Measurements from ENCODE around the gene CYTH3. TPM values are rescaled to one million over a fixed set of nuclear protein-coding genes. Genes with fewer than 3 reads are reported as not detected.
A peak's percentile ranks its signal among the peaks of the same experiment; 100 is the strongest.
"Not testable (repeated sequence)": the region's sequence is repeated elsewhere in the genome, so short reads cannot be mapped to it uniquely, and the experiment has no call there.

The CYTH3 gene
- total RNA-seq, 1 donor from 2014 or later = 29.8 TPM

DNA sequence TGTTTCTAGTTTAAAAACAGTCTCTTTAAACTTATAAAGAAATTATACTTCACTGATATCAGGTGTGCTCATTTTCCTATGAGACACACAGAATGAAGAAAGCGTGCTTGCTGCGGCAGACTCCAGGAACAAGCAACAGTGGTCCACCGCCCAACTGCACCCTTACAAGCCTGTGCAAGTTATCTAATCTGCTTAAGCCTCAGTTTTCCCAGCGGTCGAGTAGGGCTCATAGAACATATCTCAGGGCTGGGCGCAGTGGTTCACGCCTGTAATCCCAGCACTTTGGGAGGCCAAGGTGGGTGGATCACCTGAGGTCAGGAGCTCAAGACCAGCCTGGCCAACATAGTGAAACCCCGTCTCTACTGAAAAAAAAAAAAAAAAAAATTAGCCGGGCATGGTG lies 43.1 kb downstream of the CYTH3 start:
- not testable (repeated sequence) for DNase-seq (ENCODE audit: low spot score)

DNA sequence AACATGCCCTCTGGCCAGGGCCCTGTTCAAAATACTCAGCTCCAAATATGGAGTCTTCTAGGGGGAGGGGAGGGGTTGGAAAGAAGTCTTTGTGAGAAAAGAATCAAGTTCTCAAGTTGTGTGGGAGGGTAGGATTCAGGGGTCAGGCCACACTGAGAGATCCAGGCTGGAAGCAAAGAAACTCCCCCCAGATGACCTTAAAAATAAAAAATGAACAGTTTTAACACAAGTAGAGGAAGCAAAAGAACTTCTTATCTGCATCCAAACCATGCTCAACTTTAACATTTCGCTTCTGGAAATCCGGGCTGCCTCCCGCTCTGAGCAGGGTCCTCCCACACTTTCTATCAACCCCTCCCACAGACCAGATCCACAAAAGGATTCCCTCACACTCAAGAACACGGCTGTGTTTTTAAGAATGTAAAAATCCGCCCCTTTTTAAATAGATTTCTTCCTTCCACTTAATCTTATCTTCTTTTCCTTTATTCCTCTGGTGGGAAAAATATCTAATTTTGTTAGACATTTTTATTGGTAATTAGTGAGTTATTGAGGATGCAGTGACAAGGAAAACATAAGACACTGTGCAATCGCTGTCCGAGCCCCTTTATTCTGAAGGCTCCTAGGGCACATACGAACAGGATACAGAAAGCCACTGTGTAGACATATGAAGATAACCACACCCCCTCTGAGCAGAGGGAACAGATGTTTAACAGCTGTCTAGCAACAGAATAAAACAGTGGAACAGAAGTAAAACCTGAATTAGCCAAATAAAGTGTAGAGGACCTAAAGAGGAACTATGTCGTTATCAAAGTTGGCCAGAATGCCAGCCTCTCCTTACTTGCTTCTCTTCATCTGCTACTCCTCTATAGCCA lies 43.8 kb downstream of the CYTH3 start:
- DNase-seq (ENCODE audit: low spot score) = no peak

DNA sequence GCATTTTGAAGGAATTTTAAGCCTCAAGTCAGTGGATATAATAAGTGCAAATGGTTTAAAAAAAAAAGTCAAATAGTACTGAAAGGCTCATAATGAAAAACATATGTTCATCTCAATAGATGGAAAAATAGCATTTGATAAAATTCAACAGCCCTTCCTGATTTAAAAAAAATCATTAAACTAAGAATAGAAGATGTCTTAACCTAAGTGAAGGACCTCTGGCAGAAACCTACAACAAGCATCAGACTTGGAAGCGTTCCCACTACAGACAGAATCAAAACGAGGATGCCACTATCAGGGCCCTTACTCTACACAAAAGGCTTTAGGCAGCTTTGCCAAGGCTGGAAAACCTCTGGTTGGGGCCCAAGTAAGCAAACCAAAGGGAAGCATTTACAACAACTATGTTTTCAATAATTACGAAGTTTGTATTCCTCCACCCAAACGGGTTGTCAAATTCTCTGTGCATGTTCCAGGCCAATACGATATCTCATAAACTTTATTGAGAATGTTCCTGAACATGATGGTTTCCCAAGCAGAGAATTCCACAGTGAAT lies 45.1 kb downstream of the CYTH3 start:
- DNase-seq (ENCODE audit: low spot score) = no peak

DNA sequence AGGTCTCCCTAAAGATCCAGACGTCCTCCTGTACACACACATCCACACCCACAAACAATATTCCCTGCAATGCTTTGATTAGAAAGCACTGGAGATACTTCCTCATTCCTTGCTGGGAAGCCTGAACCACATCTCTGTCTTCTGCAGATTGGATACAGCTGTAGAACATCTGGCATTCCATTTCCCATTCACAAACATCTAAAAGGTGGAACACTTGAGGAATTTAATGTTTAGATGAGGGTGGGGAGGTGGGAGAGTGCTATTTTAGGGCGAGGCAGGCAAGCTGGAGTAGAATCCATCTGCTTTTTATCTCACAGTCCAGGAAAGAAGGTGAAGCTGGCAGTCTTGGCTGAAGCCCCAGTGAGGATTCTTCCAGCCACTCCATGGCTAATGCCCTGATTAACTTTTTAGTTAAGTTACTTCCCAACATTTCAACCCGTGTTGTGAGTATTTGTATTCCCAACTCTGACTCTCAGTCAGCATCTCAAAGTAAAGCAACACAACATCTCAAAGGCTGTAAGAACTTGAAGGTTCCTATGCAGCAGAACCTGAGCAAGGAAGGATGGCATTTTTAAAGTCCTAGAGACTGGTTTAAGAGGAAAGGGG lies 46.1 kb downstream of the CYTH3 start:
- DNase-seq (ENCODE audit: low spot score) = peak; percentile 20

DNA sequence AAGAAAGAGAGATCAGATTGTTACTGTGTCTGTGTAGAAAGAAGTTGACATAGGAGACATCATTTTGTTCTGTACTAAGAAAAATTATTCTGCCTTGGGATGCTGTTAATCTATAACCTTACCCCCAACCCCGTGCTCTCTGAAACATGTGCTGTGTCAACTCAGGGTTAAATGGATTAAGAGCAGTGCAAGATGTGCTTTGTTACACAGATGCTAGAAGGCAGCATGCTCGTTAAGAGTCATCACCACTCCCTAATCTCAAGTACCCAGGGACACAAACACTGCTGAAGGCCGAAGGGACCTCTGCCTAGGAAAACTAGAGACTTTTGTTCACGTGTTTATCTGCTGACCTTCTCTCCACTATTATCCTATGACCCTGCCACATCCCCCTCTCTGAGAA lies 49.0 kb downstream of the CYTH3 start:
- DNase-seq (ENCODE audit: low spot score) = not testable (repeated sequence)

DNA sequence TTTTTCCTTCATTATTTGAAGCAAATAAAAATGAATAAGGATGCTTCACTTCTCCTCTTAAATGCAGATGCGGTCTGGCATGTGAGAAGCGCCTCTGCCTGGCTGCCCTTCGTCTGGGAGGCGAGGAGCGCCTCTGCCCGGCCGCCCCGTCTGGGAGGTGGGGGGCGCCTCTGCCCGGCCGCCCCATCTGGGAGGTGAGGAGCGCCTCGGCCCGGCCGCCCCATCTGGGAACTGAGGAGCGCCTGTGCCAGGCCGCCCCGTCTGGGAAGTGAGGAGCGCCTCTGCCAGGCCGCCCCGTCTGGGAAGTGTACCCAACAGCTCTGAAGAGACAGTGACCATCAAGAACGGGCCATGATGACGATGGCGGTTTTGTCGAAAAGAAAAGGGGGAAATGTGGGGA lies 49.4 kb downstream of the CYTH3 start:
- not testable (repeated sequence) for DNase-seq (ENCODE audit: low spot score)

DNA sequence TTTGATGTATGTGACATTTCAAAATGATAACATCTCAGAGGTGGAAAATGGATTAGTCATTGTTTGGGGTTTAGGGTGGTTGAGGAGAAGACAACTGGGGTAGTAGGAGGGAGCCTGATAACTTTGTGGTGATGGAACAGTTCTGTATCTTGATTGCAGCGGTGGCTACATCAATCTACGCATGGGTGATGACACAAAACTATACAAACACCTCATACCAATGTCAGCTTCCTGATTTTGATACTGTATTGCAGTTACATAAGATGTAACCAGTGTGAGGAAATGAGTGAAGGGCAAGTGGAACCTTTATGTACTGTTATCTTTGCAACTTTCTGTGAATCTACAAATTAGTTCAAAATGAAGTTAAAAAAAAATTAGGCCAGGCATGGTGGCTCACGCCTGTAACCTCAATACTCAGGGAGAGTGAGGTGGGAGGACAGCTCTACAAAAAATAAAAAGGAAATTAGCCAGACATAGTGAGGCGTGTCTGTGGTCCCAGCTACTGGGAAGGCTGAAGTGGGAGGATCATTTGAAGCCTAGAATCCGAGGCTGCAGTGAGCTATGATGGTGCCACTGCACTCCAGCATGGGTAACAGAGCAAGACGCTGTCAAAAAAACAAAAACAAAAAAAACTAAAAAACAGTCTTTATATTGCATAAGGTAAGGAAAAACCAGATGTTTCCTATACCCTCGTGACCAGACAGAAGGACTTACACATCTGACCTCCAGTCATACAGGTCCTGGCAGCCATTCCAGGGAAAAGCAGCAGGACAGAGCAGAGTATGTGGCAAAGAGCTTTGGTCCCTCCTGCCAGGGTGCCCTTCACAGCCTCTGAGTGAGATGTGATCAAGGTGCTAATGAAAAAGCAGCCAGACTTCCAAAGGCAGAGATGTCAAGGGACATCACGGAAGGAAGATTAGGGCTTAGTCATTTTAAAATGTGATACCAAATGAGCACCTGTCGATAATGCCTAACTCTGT lies 50.8 kb downstream of the CYTH3 start:
- no peak for DNase-seq (ENCODE audit: low spot score)

DNA sequence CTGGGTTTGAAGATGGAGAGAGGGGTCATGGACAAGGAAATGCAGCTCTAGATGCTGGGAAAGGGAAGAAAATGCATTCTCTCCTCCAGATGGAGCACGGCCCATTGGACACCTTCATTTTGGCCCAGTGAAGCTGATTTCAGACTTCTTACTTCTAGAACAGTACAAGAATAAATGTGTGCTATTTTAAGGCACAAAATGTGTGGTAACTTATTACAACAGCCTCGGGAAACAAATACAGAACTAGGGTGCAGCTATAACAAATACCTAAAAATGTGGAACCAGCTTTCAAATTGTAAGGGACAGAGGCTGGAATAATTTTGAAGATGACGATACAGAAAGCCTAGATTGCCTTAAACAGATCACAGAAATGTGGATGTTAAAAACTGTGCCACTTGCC lies 54.1 kb downstream of the CYTH3 start:
- no peak for DNase-seq (ENCODE audit: low spot score)

DNA sequence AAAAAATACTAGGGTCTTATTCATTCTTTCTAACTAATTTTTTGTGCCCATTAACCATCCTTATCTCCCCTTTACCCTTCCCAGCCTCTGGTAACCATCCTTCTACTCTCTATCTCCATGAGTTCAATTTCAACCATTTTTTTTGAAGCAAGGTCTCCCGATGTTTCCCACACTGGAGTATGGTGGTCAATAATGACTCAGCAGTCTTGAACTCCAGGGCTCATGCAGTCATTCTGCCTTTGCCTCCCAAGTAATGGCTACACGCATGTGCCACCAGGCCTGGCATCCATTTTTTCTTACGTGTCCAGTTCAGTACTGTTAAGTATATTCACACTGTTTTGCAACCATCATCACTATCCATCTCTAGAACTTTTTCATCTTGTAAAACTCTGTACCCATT lies 60.4 kb downstream of the CYTH3 start:
- DNase-seq (ENCODE audit: low spot score) = no peak

DNA sequence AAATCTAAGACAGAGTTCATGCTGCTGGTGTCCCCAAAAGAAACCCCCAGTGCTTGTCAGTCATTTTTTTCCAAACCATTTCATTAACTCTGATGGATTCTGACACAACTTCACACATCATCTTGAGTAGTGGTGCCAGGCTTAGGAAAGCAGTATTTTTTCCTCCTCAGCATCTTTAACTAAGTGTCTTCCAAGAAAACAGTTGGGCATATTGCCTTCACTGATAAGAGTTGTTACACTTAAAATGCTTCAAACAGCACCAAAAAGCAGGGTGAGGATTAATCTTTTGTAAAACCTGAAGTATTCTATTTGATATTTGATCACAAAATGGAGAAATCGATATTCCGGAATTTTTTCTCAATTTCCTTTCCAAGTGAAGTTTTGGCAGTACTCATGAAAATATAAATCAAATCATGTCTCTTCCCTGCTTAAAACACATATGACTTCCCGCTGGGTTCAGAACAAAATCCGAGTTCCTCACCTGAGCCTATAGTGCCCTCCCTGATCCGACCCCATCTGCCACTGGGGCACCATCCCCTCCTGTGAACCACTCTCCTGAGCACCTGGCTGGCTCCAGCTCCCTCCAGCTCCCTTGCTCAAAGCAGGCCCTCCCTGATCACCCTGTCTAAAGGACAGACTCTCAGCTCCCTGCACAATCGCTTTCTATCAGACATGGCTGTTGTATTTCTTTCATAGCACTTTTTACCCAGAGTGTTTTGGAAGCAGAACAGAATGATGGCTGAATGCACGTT lies 61.6 kb downstream of the CYTH3 start:
- no peak for DNase-seq (ENCODE audit: low spot score)

DNA sequence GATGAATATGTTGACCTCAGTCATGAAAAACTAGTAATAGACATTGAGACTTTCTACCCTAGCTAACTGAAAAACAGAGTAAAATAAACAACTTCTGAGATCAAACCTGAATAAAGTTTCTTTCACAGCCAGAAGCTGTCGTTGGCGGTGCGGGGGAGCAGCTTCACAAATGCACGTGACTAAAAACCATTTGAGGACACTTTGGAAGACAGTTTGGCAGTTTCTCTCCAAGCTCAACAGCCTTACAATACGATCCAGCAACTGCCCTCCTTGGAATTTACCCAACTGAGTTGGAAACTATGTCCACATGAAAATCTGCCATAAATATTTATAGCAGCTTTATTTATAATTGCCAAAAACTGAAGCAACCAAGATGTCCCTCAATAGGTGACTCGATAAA lies 63.1 kb downstream of the CYTH3 start:
- DNase-seq (ENCODE audit: low spot score) = no peak

DNA sequence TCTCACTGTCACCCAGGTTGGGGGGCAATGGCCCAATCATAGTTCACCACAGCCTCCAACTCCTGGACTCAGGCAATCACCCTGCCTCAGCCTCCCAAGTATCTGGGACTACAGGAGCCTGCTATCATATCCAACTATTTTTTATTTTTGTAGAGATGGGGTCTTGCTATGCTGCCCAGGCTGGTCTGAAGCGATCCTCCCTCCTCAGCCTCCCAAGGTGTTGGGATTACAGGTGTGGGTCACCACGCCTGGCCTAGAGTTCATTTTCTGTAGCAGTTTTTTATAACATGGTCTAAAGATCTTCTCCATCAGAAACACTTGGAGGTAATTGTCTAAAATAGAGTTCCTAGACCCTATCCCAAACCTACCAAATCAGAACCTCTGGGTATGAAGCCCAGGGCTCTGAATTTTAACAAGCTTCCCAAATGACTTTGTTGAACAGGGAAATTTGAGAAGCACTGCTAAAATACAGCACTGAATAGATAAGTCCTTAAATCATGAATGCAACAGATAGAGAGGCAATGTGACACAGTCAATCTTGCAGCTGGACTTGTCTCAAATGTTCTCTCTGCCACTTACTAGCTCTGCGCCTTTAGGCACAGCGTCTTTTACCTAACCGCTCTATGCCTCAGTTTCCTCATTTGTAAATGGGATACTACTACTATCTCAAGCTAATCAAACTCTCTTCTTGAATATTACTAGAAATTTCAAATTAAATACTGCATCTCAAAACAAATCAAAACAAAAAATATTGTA lies 63.7 kb downstream of the CYTH3 start:
- DNase-seq (ENCODE audit: low spot score) = no peak

DNA sequence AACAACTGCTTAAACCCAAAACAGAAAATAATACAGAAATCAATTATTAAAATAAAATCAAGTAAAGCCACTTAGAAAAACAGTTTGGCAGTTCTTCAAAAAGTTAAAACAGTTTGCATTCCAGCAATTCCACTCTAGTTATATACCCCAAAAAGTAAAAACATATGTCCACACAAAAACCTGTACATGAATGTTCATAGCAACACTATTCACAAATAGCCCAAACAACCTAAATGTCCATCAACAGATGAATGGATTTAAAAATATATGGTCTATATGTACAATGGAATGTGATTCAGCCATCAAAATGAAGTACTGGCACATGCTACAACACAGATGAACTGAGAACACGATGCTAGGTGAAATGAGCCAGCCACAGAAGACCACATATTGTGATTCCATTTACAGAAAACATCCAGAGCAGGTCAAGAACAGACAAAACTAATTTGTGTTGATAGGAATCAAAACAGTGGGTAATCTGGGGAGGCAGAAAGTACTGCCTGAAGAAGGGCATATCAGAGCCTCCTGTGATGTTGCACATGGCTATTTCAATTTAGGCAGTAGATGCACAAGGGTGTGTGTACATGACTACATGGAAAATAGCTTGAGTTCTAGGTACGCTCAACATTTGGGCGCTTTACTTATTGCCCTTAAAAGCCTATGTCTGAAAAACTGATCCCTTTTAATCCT lies 66.3 kb downstream of the CYTH3 start:
- DNase-seq (ENCODE audit: low spot score) = no peak

DNA sequence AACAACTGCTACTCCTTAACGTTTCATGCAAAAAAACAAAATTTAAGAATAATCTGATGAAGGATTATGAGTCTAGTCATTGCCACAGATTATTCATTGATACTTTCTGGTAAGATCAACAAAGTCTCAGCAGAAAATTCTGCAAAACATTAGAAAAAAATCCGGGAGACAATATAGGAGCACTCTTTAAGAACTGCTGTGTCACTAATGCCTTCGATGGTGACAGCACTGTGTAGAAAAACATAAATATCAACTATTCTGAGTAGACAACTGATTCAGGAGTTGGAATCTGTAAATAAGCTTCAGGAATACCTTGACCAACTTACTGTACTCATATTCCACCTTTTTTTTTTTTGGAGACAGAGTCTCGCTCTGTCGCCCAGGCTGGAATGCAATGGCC lies 69.0 kb downstream of the CYTH3 start:
- no peak for DNase-seq (ENCODE audit: low spot score)

DNA sequence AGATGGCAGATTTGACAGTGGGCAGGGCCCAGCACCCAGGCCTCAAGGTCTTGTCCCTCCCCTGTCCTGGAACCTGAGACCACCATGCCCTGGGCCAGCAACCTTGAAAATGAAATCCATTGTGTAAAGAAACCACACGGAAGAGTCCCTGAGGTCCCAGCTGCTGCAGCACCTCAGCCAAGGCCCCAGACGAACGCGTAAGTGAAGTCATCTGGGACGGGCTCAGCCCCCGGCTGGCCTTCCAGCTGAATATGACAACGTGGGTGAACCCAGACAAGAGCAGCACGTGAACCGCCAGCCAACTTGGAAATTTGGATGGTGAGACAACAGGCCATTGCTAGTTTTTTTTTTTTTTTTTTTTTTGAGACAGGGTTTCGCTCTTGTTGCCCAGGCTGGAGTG lies 70.3 kb downstream of the CYTH3 start:
- DNase-seq (ENCODE audit: low spot score) = no peak

DNA sequence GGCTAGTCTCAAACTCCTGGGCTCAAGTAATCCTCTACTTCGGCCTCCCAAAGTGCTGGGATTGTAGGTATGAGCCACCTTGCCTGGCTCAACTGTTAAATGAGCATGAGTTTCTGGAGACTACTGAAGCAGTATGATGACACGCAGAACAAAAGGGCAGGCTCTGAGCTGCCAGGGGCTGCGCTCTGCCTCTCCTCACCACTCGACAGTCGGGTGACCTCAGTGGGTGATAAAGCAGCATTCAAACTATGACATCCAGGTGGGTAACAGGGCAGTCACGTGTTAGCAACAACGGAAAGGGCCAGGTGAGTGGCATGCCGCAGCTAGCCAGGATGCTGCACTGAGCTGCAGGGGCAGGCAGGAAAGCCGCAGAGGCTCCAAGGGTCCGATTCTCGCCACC lies 71.5 kb downstream of the CYTH3 start:
- DNase-seq (ENCODE audit: low spot score) = no peak

DNA sequence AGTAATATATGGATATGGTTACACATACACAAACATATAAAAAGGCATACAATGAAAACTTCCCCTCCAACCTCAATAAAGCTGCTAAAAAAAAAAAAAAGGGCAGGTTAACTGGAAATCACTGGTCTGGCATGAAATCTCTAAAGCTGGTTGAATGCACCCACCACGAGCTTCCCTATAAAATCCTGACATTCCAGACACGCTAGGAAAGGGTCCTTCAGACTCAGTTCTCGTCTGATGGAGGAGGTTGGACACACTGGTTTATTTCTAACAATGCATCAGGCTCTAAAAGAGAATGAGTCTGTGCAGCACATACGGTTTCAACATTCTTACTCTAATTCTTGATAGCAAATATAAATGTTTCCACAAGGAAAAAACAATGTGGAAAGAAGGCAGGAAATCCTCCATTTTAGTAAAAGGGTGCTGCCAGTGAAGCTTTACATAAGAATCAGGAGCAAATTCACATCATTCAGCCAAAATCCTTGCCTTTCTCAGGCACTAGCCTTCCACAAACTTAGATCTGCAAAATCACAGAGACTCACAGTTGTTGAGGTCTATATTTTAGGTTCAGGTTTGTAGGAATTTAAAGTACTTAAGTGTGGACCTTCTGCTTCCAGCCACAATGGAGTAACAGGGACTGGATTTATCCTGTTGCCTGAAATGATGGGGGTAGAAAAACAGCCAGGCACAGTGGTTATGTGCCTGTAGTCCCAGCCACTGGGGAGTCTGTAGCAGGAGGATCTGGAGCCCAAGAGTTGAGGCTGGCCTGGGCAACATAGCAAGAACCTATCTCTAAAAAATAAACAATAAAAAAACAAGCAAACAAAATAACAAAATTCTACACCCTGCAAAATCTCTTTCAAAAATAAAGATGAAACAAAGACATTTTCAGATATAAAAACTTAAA lies 73.5 kb downstream of the CYTH3 start:
- no peak for DNase-seq (ENCODE audit: low spot score)

DNA sequence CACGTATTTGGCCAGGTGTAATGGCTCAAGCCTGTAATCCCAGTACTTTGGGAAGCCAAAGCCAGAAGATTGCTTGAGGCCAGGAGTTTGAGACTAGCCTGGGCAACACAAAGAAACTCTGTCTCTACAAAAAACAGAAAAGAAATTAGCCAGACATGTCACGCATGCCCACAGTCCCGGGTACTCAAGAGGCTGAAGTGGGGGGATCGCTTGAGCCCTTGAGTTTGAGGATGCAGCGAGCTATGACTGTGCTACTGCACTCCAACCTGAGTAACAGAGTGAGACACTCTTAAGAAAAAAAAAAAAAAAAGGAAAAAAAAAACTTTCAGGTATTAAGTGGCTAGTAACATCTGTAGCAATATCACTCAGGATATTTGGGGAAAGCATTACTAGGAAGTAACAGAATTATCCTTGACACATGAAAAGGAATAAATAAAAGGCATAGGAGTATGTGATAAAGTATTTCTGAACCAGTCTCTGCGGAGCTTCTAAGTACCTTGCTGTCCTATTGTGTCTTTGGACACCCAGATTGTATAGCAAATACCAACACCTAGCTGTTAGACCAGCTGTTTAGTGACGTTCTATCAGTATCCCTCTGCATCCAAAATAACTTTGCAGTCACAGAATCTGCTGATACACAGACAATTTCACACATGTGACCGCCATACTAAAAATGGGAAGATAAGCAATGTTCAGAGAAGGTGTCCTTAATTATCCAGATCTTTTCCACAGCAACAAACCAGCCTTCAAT lies 74.4 kb downstream of the CYTH3 start:
- no peak for DNase-seq (ENCODE audit: low spot score)

Data from mucosa of gallbladder (tissue), 1 donor.